H1 (cell line): Measurements from ENCODE around the gene MARK3. TPM values are rescaled to one million over a fixed set of nuclear protein-coding genes. Genes with fewer than 3 reads are reported as not detected.

Experiments used
- CTCF ChIA-PET: fragments of 300-600 bp; sonication (Branson Sonifier 250); formaldehyde crosslinking; loops from one replicate; lab custom pipeline; 2021; ENCODE audit not compliant: partially characterized antibody; lab: Charles Lee
- POLR2A ChIA-PET: fragments of 300-600 bp; sonication (Branson Sonifier 250); formaldehyde crosslinking; loops from one replicate; lab custom pipeline; 2021; ENCODE audit warnings: inconsistent platforms; ENCODE audit not compliant: partially characterized antibody; lab: Charles Lee
- DNase-seq, 2 experiments: peaks; one replicate each; pipeline versions ENCODE4 v3.0.0 to v3.0.0-alpha.2; 2010 to 2022; ENCODE audit warnings: low spot score in 2 of 2, low read depth in 1 of 2, mixed read lengths in 1 of 2
- FAIRE-seq: peaks from 2 replicates; lab custom pipeline; 2011; peaks lifted over from hg19 to GRCh38; lab: Jason Lieb, UNC
- H2AFZ ChIP-seq: 2 replicates; pipeline ENCODE4 v1.8.1; 2012; ENCODE audit warnings: low read length, inconsistent platforms
- H2AK5ac ChIP-seq: 2 replicates; pipeline ENCODE4 v1.6.1; 2013; ENCODE audit warnings: low read depth, low read length
- H2BK120ac ChIP-seq: replicated peaks from 2 replicates; pipeline ENCODE3; 2013; ENCODE audit warnings: low read depth, low read length, inconsistent platforms
- H2BK12ac ChIP-seq: 2 replicates; pipeline ENCODE4 v1.6.1; 2013; ENCODE audit warnings: low read depth, low read length
- H2BK15ac ChIP-seq: 2 replicates; pipeline ENCODE4 v1.6.1; 2013; ENCODE audit warnings: low read length
- H2BK20ac ChIP-seq: 2 replicates; pipeline ENCODE4 v1.6.1; 2013; ENCODE audit warnings: low read length
- H2BK5ac ChIP-seq: 2 replicates; pipeline ENCODE4 v1.6.1; 2013; ENCODE audit warnings: low read depth, low read length
- H3K14ac ChIP-seq: 2 replicates; pipeline ENCODE4 v1.6.1; 2013; ENCODE audit warnings: inconsistent platforms; ENCODE audit not compliant: insufficient read length
- H3K18ac ChIP-seq: 2 replicates; pipeline ENCODE4 v1.6.1; 2013; ENCODE audit warnings: low read length; ENCODE audit errors: extremely low read depth
- H3K23ac ChIP-seq: 2 replicates; pipeline ENCODE4 v1.6.1; 2013; ENCODE audit warnings: inconsistent platforms; ENCODE audit not compliant: insufficient read length
- H3K23me2 ChIP-seq: 2 replicates; pipeline ENCODE4 v1.6.1; 2013; ENCODE audit warnings: low read depth, low read length
- H3K27ac ChIP-seq: 2 replicates; pipeline ENCODE4 v1.6.1; 2011; ENCODE audit warnings: low read depth, low read length, inconsistent platforms
- H3K27me3 ChIP-seq, 4 experiments: replicated peaks in 1 of 4; 1 replicate in 1 of 4; 2 replicates in 3 of 4; pipeline versions ENCODE4 v1.6.1 to v1.8.1; 2011 to 2013; ENCODE audit warnings: low read length in 3 of 4, mild to moderate bottlenecking in 3 of 4, inconsistent platforms in 2 of 4, mixed read lengths in 2 of 4, moderate library complexity in 1 of 4; ENCODE audit not compliant: control insufficient read depth in 3 of 4, insufficient read depth in 3 of 4; ENCODE audit errors: extremely low read depth in 1 of 4
- H3K36me3 ChIP-seq, 4 experiments: 2 replicates each; pipeline versions ENCODE4 v1.6.1 to v1.8.1; 2011 to 2013; ENCODE audit warnings: mild to moderate bottlenecking in 4 of 4, low read length in 3 of 4, moderate library complexity in 2 of 4, control low read depth in 1 of 4, inconsistent platforms in 1 of 4; ENCODE audit not compliant: insufficient read depth in 4 of 4, control insufficient read depth in 2 of 4
- H3K4ac ChIP-seq: replicated peaks from 2 replicates; pipeline ENCODE3; 2013; ENCODE audit warnings: low read length, low read depth, mixed read lengths, inconsistent platforms; ENCODE audit not compliant: insufficient read length
- H3K4me1 ChIP-seq, 4 experiments: replicated peaks in 1 of 4; 1 replicate in 1 of 4; 2 replicates in 3 of 4; pipeline versions ENCODE4 v1.6.1 to v1.8.1; 2011 to 2013; ENCODE audit warnings: low read length in 3 of 4, inconsistent platforms in 2 of 4, mixed read lengths in 1 of 4; ENCODE audit not compliant: insufficient read depth in 4 of 4, control insufficient read depth in 3 of 4
- H3K4me2 ChIP-seq, 2 experiments: 2 replicates each; pipeline versions ENCODE4 v1.6.1 to v1.8.1; 2011 to 2013; ENCODE audit warnings: low read depth in 2 of 2, low read length in 2 of 2, control low read depth in 1 of 2, inconsistent platforms in 1 of 2, mild to moderate bottlenecking in 1 of 2; ENCODE audit not compliant: insufficient read depth in 1 of 2
- H3K4me3 ChIP-seq, 4 experiments: fragments of 200-600, 300-600 bp in 1 of 4; sonication (generic), shearing (Covaris generic), sonication (Bioruptor Twin) in 1 of 4; 2 replicates each; pipeline versions ENCODE4 v1.5.1 to v1.8.1; 2011 to 2016; ENCODE audit warnings: low read length in 4 of 4, low read depth in 3 of 4, control low read depth in 2 of 4, inconsistent platforms in 2 of 4, mild to moderate bottlenecking in 2 of 4, mixed read lengths in 1 of 4, moderate library complexity in 1 of 4; ENCODE audit not compliant: insufficient read depth in 2 of 4; ENCODE audit errors: extremely low read depth in 1 of 4
- H3K56ac ChIP-seq: replicated peaks from 2 replicates; pipeline ENCODE3; 2013; ENCODE audit warnings: low read depth, mild to moderate bottlenecking, mixed read lengths, low read length, inconsistent platforms; ENCODE audit not compliant: insufficient read length
- H3K79me1 ChIP-seq: 2 replicates; pipeline ENCODE4 v1.6.1; 2013; ENCODE audit warnings: low read depth, low read length, control low read depth
- H3K79me2 ChIP-seq, 2 experiments: 2 replicates each; pipeline versions ENCODE4 v1.6.1 to v1.8.1; 2012 to 2013; ENCODE audit warnings: low read length in 2 of 2, mild to moderate bottlenecking in 2 of 2, inconsistent platforms in 1 of 2; ENCODE audit not compliant: insufficient read depth in 2 of 2, control insufficient read depth in 1 of 2
- H3K9ac ChIP-seq, 4 experiments: replicated peaks in 1 of 4; 1 replicate in 1 of 4; 2 replicates in 3 of 4; pipeline versions ENCODE4 v1.6.1 to v1.8.1; 2011 to 2013; ENCODE audit warnings: low read depth in 3 of 4, low read length in 3 of 4, control low read depth in 2 of 4, mild to moderate bottlenecking in 2 of 4, moderate library complexity in 2 of 4, inconsistent platforms in 1 of 4; ENCODE audit errors: extremely low read depth in 1 of 4
- H3K9me3 ChIP-seq, 2 experiments: 2 replicates each; pipeline versions ENCODE4 v1.6.1 to v1.8.1; 2012 to 2013; ENCODE audit warnings: mild to moderate bottlenecking in 2 of 2, moderate library complexity in 2 of 2, control low read depth in 1 of 2, inconsistent platforms in 1 of 2, low read depth in 1 of 2, low read length in 1 of 2, mixed read lengths in 1 of 2; ENCODE audit not compliant: insufficient read depth in 2 of 2
- H4K20me1 ChIP-seq, 2 experiments: replicated peaks in 1 of 2; 2 replicates each; pipeline versions ENCODE3 to v1.8.1; 2011 to 2013; ENCODE audit warnings: inconsistent platforms in 2 of 2, low read length in 2 of 2, mild to moderate bottlenecking in 1 of 2; ENCODE audit not compliant: insufficient read depth in 2 of 2, control insufficient read depth in 1 of 2
- H4K5ac ChIP-seq: 2 replicates; pipeline ENCODE4 v1.6.1; 2013; ENCODE audit warnings: low read length, low read depth, mixed read lengths, inconsistent platforms; ENCODE audit not compliant: insufficient read length
- H4K8ac ChIP-seq: 2 replicates; pipeline ENCODE4 v1.8.0; 2013; ENCODE audit warnings: mild to moderate bottlenecking, moderate library complexity, low read length, inconsistent platforms; ENCODE audit not compliant: insufficient read depth; ENCODE audit errors: extremely low read depth
- H4K91ac ChIP-seq: replicated peaks from 2 replicates; pipeline ENCODE3; 2013; ENCODE audit warnings: low read length, mixed read lengths, inconsistent platforms; ENCODE audit not compliant: insufficient read length
- CBX8 ChIP-seq: fragments of 300-800, 300-1000 bp; sonication (generic); IDR thresholded peaks from 2 replicates; pipeline ENCODE4 v1.7.1; 2016; ENCODE audit warnings: low read depth, low read length, borderline replicate concordance
- CHD1 ChIP-seq: IDR thresholded peaks from 2 replicates; pipeline ENCODE4 v1.6.1; 2012; ENCODE audit warnings: low read depth, low read length, improper control_type of control experiment
- CTBP2 ChIP-seq: IDR thresholded peaks from 2 replicates; pipeline ENCODE4 v1.7.0; 2011; ENCODE audit warnings: borderline replicate concordance, mild to moderate bottlenecking, moderate library complexity, mixed read lengths, low read length; ENCODE audit not compliant: insufficient read depth, insufficient read length
- KDM1A ChIP-seq: fragments of 200-600, 300-600 bp; sonication (generic); IDR thresholded peaks from 2 replicates; pipeline ENCODE4 v1.7.1; 2016; ENCODE audit warnings: mild to moderate bottlenecking, low read length, borderline replicate concordance
- RNF2 ChIP-seq: fragments of 200-900, 300-1000 bp; sonication (generic); IDR thresholded peaks from 2 replicates; pipeline ENCODE4 v1.7.1; 2016; ENCODE audit warnings: borderline replicate concordance, low read depth, mild to moderate bottlenecking, antibody characterized with exemption, low read length; ENCODE audit not compliant: poor library complexity, severe bottlenecking; ENCODE audit errors: missing control alignments
- SRF ChIP-seq: IDR thresholded peaks from 2 replicates; pipeline ENCODE4 v1.6.1; 2011; ENCODE audit warnings: mild to moderate bottlenecking, low read depth, low read length, moderate library complexity
- YY1 ChIP-seq: IDR thresholded peaks from 2 replicates; pipeline ENCODE4 v1.6.1; 2011; ENCODE audit warnings: low read depth, mild to moderate bottlenecking, low read length
- ZNF274 ChIP-seq: IDR thresholded peaks from 2 replicates; pipeline ENCODE4 v1.7.0; 2012; ENCODE audit warnings: low read length, borderline replicate concordance; ENCODE audit errors: extremely low read depth
- WGBS, 2 experiments: shearing (Covaris generic) in 1 of 2; methylation state at CpG; one replicate each; pipeline versions ENCODE4 v1.1.6 to v1.1.7; 2013 to 2015; ENCODE audit warnings: low lambda C conversion rate in 2 of 2, mixed read lengths in 2 of 2, inconsistent platforms in 1 of 2, low coverage in 1 of 2, missing lambda C conversion rate in 1 of 2; ENCODE audit not compliant: insufficient replicate concordance in 2 of 2, insufficient coverage in 1 of 2, insufficient read length in 1 of 2; ENCODE audit errors: extremely low coverage in 1 of 2, missing lambda C conversion rate in 1 of 2; 5-methylcytosine and 5-hydroxymethylcytosine counted together
- polyA plus RNA-seq, 7 experiments: library from polyadenylated mRNA; depleted of rRNA in 3 of 7; stranded (reverse) in 5 of 7; unstranded in 2 of 7; fragments of >200 nt in 5 of 7; fragments of 200-250 nt in 2 of 7; gene quantifications; 1 replicate in 5 of 7; 2 replicates in 1 of 7; 4 replicates in 1 of 7; pipeline versions ENCODE4 v1.2.1 to v1.2.3, GENCODE V29; 2011 to 2013; ENCODE audit warnings: missing spikeins in 2 of 7, mixed read lengths in 2 of 7
- total RNA-seq: library from RNA; stranded (reverse); fragmentation: NEBNext Ultra II Directional; extraction: Animal tissue kit (Norgen Biotek cat#: 25700); gene quantifications from 2 replicates; pipeline ENCODE4 v1.2.1, GENCODE V29; 2021
- TF ChIP-seq, protein P1 (sequence below): IDR thresholded peaks from 2 replicates; pipeline ENCODE4 v1.6.1; 2012; ENCODE audit warnings: inconsistent platforms
- TF ChIP-seq, protein P2 (sequence below): IDR thresholded peaks from 2 replicates; pipeline ENCODE4 v1.6.1; 2011; ENCODE audit warnings: low read length, improper control_type of control experiment

Gene MARK3
- total and polyA plus RNA-seq, 2 of the 8 experiments (the other 6 are each of a cell fraction or from before 2014, with no cell fraction given), result 39.4 to 76.9 TPM

DNA sequence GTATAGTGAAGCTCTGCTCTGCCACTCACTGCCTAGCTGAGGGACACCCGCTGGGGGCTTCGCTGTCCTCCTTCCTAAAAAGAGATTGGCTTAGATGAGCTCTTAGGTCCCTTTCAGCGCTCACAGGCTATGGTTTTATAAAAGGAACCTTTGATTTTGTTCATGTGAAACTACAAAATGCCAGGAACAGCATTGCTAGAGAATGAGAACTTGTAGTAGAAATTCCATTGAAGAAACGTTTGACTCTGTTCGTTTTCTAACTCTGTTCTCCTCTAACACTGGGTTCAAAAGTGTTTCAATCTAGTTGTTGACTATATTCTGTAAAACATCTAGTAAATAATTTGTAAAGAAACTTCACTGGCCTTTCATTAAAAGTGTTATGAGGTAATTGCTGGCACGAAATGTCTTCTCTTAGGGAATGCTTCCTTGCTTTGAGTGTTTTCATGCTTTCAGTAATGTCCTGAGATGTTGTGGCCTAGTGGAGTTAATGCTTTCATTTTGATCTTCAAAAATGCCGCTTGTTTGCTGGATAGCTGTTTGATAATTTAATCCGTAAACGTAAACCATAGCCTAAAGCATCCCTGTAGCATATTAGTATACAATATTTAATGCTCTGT lies 1.6 kb downstream of the MARK3 start:
- H4K20me1 ChIP-seq, result peaks cover 11 to 21% of the 10 kb centered on the region in 2 experiments
- H2BK120ac ChIP-seq, result no peak overlapping the region
- H3K36me3 ChIP-seq, result no peaks in the 10 kb centered on the region
- peak overlapping the region; percentile 93 to 99 for H3K4me2 ChIP-seq
- H4K91ac ChIP-seq, result no peak overlapping the region
- no peak for FAIRE-seq
- no peak overlapping the region for H3K23ac ChIP-seq
- no peak overlapping the region for H2BK5ac ChIP-seq
- H2BK12ac ChIP-seq, result no peak overlapping the region
- 47% methylated on average over 9 of the region's 9 CpGs; no CpG with 5 or more reads in 1 of the 2 experiments for WGBS, 2 experiments
- H3K18ac ChIP-seq, result no peak overlapping the region
- no peak overlapping the region for H2AK5ac ChIP-seq
- peaks cover 24 to 56% of the 10 kb centered on the region in 2 experiments for H3K79me2 ChIP-seq
- H4K5ac ChIP-seq, result no peak overlapping the region
- H2AFZ ChIP-seq, result no peak overlapping the region
- H3K27ac ChIP-seq, result no peak overlapping the region
- peak overlapping the region; percentile 82 to 91 (median 88) for H3K4me3 ChIP-seq
- H2BK20ac ChIP-seq, result no peak overlapping the region
- peaks cover 14% of the 10 kb centered on the region for H3K23me2 ChIP-seq
- H4K8ac ChIP-seq, result no peak overlapping the region
- H3K9me3 ChIP-seq, result no peaks in the 10 kb centered on the region
- no peak overlapping the region for H3K4ac ChIP-seq
- H3K9ac ChIP-seq, result no peak overlapping the region; a peak in 1 of 7 replicates
- H3K79me1 ChIP-seq, result no peaks in the 10 kb centered on the region; the same call in 1 of the 2 replicates
- POLR2A ChIA-PET, result interaction anchor here (0.6 to 3.2 kb wide), 6 partner anchors 16 to 55 kb away, joined by 3 to 22 read pairs (median 3); no protein-coding TSS in a partner anchor
- no peak overlapping the region for H3K14ac ChIP-seq
- DNase-seq, result no peak
- CTCF ChIA-PET, result interaction anchor here (1.0 to 4.5 kb wide), 2 partner anchors 9 to 36 kb away, joined by 3 to 22 read pairs; no protein-coding TSS in a partner anchor
- peaks cover 0 to 8% (median 4%) of the 10 kb centered on the region in 4 experiments; a peak in 5 of 7 replicates for H3K4me1 ChIP-seq
- no peak overlapping the region for H3K56ac ChIP-seq
- H2BK15ac ChIP-seq, result no peak overlapping the region
- H3K27me3 ChIP-seq, result peaks cover 0 to 10% (median 5%) of the 10 kb centered on the region in 4 experiments; a peak in 3 of 7 replicates
- TF ChIP-seq, protein P1, sequence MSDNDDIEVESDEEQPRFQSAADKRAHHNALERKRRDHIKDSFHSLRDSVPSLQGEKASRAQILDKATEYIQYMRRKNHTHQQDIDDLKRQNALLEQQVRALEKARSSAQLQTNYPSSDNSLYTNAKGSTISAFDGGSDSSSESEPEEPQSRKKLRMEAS, result no peak
- TF ChIP-seq CBX8 (no peak), YY1 (no peak), KDM1A (no peak), CTBP2 (no peak), RNF2 (no peak), CHD1 (no peak), ZNF274 (no peak), SRF (no peak)
- TF ChIP-seq, protein P2, sequence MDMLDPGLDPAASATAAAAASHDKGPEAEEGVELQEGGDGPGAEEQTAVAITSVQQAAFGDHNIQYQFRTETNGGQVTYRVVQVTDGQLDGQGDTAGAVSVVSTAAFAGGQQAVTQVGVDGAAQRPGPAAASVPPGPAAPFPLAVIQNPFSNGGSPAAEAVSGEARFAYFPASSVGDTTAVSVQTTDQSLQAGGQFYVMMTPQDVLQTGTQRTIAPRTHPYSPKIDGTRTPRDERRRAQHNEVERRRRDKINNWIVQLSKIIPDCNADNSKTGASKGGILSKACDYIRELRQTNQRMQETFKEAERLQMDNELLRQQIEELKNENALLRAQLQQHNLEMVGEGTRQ, result no peak
